HK-2 (cell line): ENCODE results near the gene FAM229B.

ENCODE experiments used
- DNase-seq: peaks from one replicate; pipeline ENCODE4 v3.0.0-alpha.2; 2018; ENCODE audit not compliant: unreplicated experiment

The FAM229B gene

DNA sequence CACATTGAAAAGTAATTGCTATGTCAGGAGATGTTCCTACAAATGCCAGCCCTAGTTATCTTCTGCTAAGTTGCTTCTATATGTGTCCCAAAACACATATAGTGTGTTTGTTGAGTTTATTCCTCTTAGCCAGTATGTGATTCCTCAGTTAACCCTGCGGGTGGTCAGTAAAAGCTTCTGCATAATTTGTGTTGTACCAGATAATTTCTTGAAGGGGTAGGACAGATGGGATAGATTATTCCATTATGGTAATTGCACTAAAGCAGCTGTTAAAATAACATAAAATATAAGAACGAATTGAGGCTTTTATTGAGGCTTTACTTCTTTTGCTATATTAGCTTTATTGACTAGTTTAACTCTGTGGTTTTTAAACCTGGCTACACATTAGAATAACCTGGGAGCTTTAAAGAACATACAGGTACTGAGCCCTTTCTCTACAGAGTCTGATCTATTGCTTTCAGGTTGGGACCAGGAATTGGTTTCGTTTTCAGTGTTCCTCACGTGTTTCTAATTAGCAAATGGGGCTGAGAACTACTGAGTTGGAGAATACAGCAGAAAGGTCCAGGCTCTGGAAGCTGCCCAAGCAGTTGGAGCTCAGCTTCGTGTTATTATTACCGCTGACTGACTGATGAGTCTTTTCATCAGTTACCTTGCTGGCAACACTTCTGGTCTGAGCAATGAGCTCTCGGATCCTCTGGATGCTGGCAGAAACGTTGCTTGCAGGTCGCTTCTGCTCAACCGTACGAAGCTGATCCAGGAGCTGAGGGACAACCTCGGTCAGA lies 56.9 kb downstream of the FAM229B start:
- no peak for DNase-seq

- no peak for DNase-seq
Measured at GRCh38 chr6:112145080-112145573, 57.7 kb downstream of the FAM229B start.

DNA sequence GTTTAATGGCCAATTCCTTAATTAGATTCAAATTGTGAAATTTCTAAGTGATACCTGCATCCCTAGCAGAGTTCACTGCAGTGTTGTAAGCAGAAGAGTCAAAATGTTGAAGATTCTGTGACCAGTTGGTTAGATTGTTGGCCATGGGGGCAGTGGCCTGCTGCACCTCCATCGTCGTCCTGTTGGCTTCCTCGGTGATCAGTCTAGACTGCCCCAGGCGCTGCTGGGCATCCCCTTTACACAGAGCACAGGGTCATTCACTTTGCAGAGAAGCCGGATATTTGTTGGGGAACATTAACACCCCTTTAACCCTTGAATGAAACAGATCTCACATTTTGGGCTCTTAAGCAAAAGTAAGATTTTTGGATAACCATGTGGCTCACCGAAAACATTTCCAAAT lies 60.7 kb downstream of the FAM229B start:
- DNase-seq, result no peak

DNA sequence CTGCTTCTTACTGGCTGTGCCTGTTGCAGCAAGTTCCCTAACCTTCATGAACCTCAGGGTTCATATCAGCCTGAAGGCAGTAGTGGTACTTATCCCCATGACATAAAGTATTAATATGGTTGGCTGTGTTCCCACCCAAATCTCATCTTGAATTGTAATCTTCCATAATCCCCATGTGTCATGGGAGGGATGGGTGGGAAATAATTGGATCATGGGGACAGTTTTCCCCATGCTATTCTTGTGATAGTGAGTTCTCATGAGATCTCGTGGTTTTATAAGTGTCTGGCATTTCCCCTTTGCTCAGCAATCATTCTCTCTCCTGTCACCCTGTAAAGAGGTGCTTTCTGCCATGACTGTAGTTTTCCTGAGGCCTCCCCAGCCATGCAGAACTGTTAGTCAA lies 61.8 kb downstream of the FAM229B start:
- no peak for DNase-seq

DNA sequence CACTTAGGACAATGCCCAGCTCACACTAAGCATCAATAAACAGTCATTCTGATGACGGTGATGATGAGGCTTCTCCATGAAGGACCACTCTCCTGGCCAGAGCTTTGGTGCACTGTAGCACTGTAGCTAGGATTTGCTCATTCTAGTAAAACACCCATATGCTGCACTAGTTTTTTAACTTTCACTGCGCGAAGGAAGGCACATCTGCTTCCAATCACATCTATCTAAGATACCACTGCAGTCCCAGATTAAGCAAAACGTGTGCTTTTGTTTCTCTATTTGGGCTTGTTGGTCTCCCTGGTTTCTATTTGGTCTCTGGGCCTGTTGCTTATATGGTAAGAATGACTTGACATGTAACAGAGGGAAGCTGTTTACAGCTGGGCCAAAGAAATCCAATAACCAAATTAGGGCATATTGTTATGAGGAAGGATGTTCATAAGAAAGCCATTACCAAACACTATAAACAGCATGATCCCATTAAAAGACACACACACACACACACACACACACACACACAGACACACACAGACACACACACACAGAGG lies 62.4 kb downstream of the FAM229B start:
- DNase-seq, result no peak

DNA sequence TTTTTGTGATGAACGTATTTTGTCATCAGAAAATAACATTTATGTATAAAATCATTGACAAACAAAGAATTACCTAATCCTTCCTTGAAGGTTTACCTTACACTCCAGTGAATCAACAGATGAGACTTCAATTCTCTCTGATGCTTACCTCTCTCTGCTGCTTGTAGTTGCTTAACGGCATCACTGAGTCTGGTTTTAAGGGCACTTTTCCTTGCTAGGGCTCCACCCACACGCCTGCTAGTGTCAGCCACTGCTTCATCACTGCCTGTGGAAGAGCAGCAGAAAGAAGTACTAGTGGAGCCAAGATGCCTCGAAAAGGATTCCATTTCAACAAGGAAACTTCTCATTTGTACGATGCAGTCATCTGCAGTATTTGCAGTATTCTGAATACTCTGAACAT lies 63.0 kb downstream of the FAM229B start:
- no peak for DNase-seq
